Measurements from ENCODE around the gene SUCO.

DNA sequence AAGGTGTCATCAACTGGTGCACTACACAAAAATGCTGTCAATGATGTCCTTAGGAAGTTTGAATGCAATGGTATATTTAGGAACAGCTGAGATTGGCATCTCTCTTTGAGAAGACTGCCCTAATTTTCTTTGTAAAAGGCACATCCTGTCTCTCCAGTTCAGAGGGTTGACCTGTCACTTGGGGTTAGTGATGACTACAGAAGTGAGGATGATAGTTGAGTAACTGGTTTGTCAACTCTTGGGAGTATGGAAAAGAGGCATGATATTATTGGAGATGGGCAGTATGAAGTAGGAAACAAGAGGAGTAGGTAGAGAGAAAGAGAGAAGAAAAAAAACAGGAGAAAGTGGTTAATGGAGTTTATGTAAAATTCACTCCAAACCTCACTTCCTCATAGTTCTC lies 48.7 kb upstream of the SUCO start:
- TF ChIP-seq, protein P1, sequence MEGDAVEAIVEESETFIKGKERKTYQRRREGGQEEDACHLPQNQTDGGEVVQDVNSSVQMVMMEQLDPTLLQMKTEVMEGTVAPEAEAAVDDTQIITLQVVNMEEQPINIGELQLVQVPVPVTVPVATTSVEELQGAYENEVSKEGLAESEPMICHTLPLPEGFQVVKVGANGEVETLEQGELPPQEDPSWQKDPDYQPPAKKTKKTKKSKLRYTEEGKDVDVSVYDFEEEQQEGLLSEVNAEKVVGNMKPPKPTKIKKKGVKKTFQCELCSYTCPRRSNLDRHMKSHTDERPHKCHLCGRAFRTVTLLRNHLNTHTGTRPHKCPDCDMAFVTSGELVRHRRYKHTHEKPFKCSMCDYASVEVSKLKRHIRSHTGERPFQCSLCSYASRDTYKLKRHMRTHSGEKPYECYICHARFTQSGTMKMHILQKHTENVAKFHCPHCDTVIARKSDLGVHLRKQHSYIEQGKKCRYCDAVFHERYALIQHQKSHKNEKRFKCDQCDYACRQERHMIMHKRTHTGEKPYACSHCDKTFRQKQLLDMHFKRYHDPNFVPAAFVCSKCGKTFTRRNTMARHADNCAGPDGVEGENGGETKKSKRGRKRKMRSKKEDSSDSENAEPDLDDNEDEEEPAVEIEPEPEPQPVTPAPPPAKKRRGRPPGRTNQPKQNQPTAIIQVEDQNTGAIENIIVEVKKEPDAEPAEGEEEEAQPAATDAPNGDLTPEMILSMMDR (IDR thresholded peaks at IDR 0.05), result no peak
- no peak for TF ChIP-seq POLR2A (IDR thresholded peaks at IDR 0.05)
